Thymus (tissue), 11 donors: ENCODE results near the gene ABHD12. TPM values are rescaled to one million over a fixed set of nuclear protein-coding genes. Genes with fewer than 3 reads are reported as not detected.

Experiments
- DNase-seq, 9 donors: peaks; one replicate each; pipeline ENCODE4 v3.0.0-alpha.2; 2013; ENCODE audit warnings: low spot score in 9 of 9, low read depth in 6 of 9, missing footprints in 1 of 9
- H3K27ac ChIP-seq, 2 donors: one replicate each; pipeline ENCODE4 v1.5.1; 2013; ENCODE audit warnings: control low read depth in 1 of 2, low read depth in 1 of 2, low read length in 1 of 2, mild to moderate bottlenecking in 1 of 2, moderate library complexity in 1 of 2
- H3K27me3 ChIP-seq, 2 donors: one replicate each; pipeline ENCODE4 v1.5.1; 2013; ENCODE audit warnings: low read length in 1 of 2; ENCODE audit not compliant: control insufficient read depth in 2 of 2, insufficient read depth in 1 of 2
- H3K36me3 ChIP-seq, 2 donors: one replicate each; pipeline ENCODE4 v1.5.1; 2013; ENCODE audit warnings: low read length in 1 of 2, mild to moderate bottlenecking in 1 of 2, moderate library complexity in 1 of 2; ENCODE audit not compliant: control insufficient read depth in 2 of 2, insufficient read depth in 2 of 2
- H3K4me1 ChIP-seq, 2 donors: one replicate each; pipeline ENCODE4 v1.5.1; 2013; ENCODE audit warnings: low read length in 2 of 2; ENCODE audit not compliant: control insufficient read depth in 2 of 2, insufficient read depth in 2 of 2
- H3K4me3 ChIP-seq, 2 donors: one replicate each; pipeline ENCODE4 v1.5.1; 2013; ENCODE audit warnings: low read length in 2 of 2, control low read depth in 1 of 2, mild to moderate bottlenecking in 1 of 2
- H3K9me3 ChIP-seq, 2 donors: one replicate each; pipeline ENCODE4 v1.5.1; 2013; ENCODE audit warnings: low read length in 1 of 2, mild to moderate bottlenecking in 1 of 2; ENCODE audit not compliant: control insufficient read depth in 2 of 2, insufficient read depth in 1 of 2
- WGBS: extraction: QIAGEN DNeasy Blood & Tissue Kit; methylation state at CpG from one replicate; pipeline ENCODE4 v1.1.7; 2013; 5-methylcytosine and 5-hydroxymethylcytosine counted together
- polyA plus RNA-seq: library from polyadenylated mRNA; stranded (reverse); fragments of 200-250 nt; gene quantifications from one replicate; pipeline ENCODE4 v1.2.3, GENCODE V29; 2013
- total RNA-seq: library from RNA; stranded (reverse); fragments of 120-200 nt; gene quantifications from one replicate; pipeline ENCODE4 v1.2.4, GENCODE V29; 2013
- donor health status: healthy.

ABHD12 gene
- total and polyA plus RNA-seq, 2 donors = 16.5 to 28.8 TPM

- WGBS = 97% methylated on average over 15 of the region's 15 CpGs
- Histone ChIP-seq H3K27ac (no peak overlapping the region), H3K9me3 (no peaks in the 10 kb centered on the region), H3K27me3 (no peaks in the 10 kb centered on the region), H3K4me3 (no peak overlapping the region), H3K36me3 (peaks cover 3 to 75% of the 10 kb centered on the region in 2 donors), H3K4me1 (no peaks in the 10 kb centered on the region)
- no peak for DNase-seq
These were observed 110.5 kb downstream of the ABHD12 start for GRCh38 chr20:25280051-25280573.

- H3K36me3 ChIP-seq = peaks cover 3 to 79% of the 10 kb centered on the region in 2 donors
- H3K9me3 ChIP-seq = no peaks in the 10 kb centered on the region
- no peak overlapping the region for H3K27ac ChIP-seq
- 97% methylated on average over 9 of the region's 9 CpGs for WGBS
- H3K27me3 ChIP-seq = no peaks in the 10 kb centered on the region
- DNase-seq = no peak
- no peaks in the 10 kb centered on the region for H3K4me1 ChIP-seq
- H3K4me3 ChIP-seq = no peak overlapping the region
These were observed 111.2 kb downstream of the ABHD12 start for GRCh38 chr20:25279403-25279802.

- H3K9me3 ChIP-seq = no peaks in the 10 kb centered on the region
- H3K4me1 ChIP-seq = no peaks in the 10 kb centered on the region
- WGBS = 98% methylated on average over 26 of the region's 26 CpGs
- H3K36me3 ChIP-seq = peaks cover 3 to 79% of the 10 kb centered on the region in 2 donors
- H3K27ac ChIP-seq = no peak overlapping the region
- no peak overlapping the region for H3K4me3 ChIP-seq
- no peaks in the 10 kb centered on the region for H3K27me3 ChIP-seq
- no peak for DNase-seq
These were observed 111.8 kb downstream of the ABHD12 start for GRCh38 chr20:25278636-25279361.

- no peaks in the 10 kb centered on the region for H3K9me3 ChIP-seq
- no peaks in the 10 kb centered on the region for H3K4me1 ChIP-seq
- WGBS = 97% methylated on average over 19 of the region's 19 CpGs
- H3K4me3 ChIP-seq = no peak overlapping the region
- H3K27me3 ChIP-seq = no peaks in the 10 kb centered on the region
- H3K36me3 ChIP-seq = peaks cover 7 to 72% of the 10 kb centered on the region in 2 donors
- DNase-seq = no peak
- H3K27ac ChIP-seq = no peak overlapping the region
These were observed 112.6 kb downstream of the ABHD12 start for GRCh38 chr20:25277941-25278521.

- Histone ChIP-seq H3K36me3 (peaks cover 9 to 70% of the 10 kb centered on the region in 2 donors), H3K27me3 (no peaks in the 10 kb centered on the region), H3K27ac (no peak overlapping the region), H3K9me3 (no peaks in the 10 kb centered on the region), H3K4me1 (no peaks in the 10 kb centered on the region), H3K4me3 (no peak overlapping the region)
- no peak for DNase-seq
- WGBS = 97% methylated on average over 24 of the region's 24 CpGs
These were observed 113.4 kb downstream of the ABHD12 start for GRCh38 chr20:25277051-25277801.

- no peak for DNase-seq
- WGBS = 98% methylated on average over 24 of the region's 24 CpGs
- H3K4me3 ChIP-seq = no peak overlapping the region
- no peak overlapping the region for H3K27ac ChIP-seq
- H3K9me3 ChIP-seq = no peaks in the 10 kb centered on the region
- H3K36me3 ChIP-seq = peaks cover 13 to 69% of the 10 kb centered on the region in 2 donors
- H3K4me1 ChIP-seq = no peaks in the 10 kb centered on the region
- H3K27me3 ChIP-seq = no peaks in the 10 kb centered on the region
These were observed 114.0 kb downstream of the ABHD12 start for GRCh38 chr20:25276533-25277050.

GRCh38 chr20:25275813-25276532 lies 114.7 kb downstream of the ABHD12 start:
- 98% methylated on average over 20 of the region's 20 CpGs for WGBS

GRCh38 chr20:25274891-25275812 lies 115.5 kb downstream of the ABHD12 start:
- Histone ChIP-seq H3K27ac (no peak overlapping the region), H3K36me3 (peaks cover 16 to 66% of the 10 kb centered on the region in 2 donors), H3K27me3 (no peaks in the 10 kb centered on the region), H3K4me3 (no peak overlapping the region), H3K9me3 (no peaks in the 10 kb centered on the region), H3K4me1 (no peaks in the 10 kb centered on the region)
- 98% methylated on average over 32 of the region's 32 CpGs for WGBS
- no peak for DNase-seq

More at GRCh38 chr20:25275813-25276532, 114.7 kb downstream of the ABHD12 start:
- H3K36me3 ChIP-seq = peaks cover 19 to 71% of the 10 kb centered on the region in 2 donors
- no peak for DNase-seq
- H3K4me3 ChIP-seq = no peak overlapping the region
- H3K9me3 ChIP-seq = no peaks in the 10 kb centered on the region
- H3K4me1 ChIP-seq = no peaks in the 10 kb centered on the region
- no peak overlapping the region for H3K27ac ChIP-seq
- no peaks in the 10 kb centered on the region for H3K27me3 ChIP-seq
